Epithelial cell of umbilical artery (primary cell): ENCODE measurements around the gene SASH3. TPM values are rescaled to one million over a fixed set of nuclear protein-coding genes. Genes with fewer than 3 reads are reported as not detected.

Experiments used
- total RNA-seq: library from RNA; depleted of rRNA; stranded (reverse); fragments of >200 nt; gene quantifications from 2 replicates; pipeline ENCODE4 v1.2.3, GENCODE V29; 2014

SASH3 gene
- total RNA-seq = not detected in 2 replicates

GRCh38 chrX:129779747-129780146, at the start of gene SASH3:
Gene SASH3 (plus strand): TSS chrX:129779949. CDS start chrX:129780098, 149 bp downstream.

GRCh38 chrX:129738466-129739308, 41.1 kb upstream of the SASH3 start, which contains the start of gene XPNPEP2:
Gene XPNPEP2 (plus strand): TSS chrX:129738979. CDS start chrX:129739214, 235 bp downstream.

GRCh38 chrX:129843459-129844306, 63.9 kb downstream of the SASH3 start, which contains the start of gene ZDHHC9:
Gene ZDHHC9 (minus strand): TSS chrX:129843886. CDS start chrX:129841945, 1,941 bp downstream.

Other genes starting within 250 kb of the SASH3 start
- 12.3 and 12.9 TPM in 2 replicates for gene OCRL, start 239.7 kb upstream of the SASH3 start, total RNA-seq
- 47.1 and 149 TPM in 2 replicates for gene APLN, start 125.0 kb upstream of the SASH3 start, total RNA-seq
- not detected in 2 replicates for gene XPNPEP2, start 41.0 kb upstream of the SASH3 start, total RNA-seq
- 10.7 and 12.6 TPM in 2 replicates for gene ZDHHC9, start 63.9 kb downstream of the SASH3 start, total RNA-seq
- 22.1 and 25.2 TPM in 2 replicates for gene UTP14A, start 126.2 kb downstream of the SASH3 start, total RNA-seq
- gene BCORL1, start 202.7 kb downstream of the SASH3 start, total RNA-seq = 0.97 and 1.5 TPM in 2 replicates